Stimulated activated naive CD4-positive, alpha-beta T cell treated with Interleukin-2 at 50 U/mL for 16 hours (primary cell): ENCODE results near the gene BMP8B.
"Not testable (repeated sequence)": the region's sequence is repeated elsewhere in the genome, so short reads cannot be mapped to it uniquely, and the experiment has no call there.

Experiments
- DNase-seq: peaks from one replicate; lab custom pipeline; 2025; lab: John Stamatoyannopoulos, UW

Gene BMP8B, protein sequence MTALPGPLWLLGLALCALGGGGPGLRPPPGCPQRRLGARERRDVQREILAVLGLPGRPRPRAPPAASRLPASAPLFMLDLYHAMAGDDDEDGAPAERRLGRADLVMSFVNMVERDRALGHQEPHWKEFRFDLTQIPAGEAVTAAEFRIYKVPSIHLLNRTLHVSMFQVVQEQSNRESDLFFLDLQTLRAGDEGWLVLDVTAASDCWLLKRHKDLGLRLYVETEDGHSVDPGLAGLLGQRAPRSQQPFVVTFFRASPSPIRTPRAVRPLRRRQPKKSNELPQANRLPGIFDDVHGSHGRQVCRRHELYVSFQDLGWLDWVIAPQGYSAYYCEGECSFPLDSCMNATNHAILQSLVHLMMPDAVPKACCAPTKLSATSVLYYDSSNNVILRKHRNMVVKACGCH

DNA sequence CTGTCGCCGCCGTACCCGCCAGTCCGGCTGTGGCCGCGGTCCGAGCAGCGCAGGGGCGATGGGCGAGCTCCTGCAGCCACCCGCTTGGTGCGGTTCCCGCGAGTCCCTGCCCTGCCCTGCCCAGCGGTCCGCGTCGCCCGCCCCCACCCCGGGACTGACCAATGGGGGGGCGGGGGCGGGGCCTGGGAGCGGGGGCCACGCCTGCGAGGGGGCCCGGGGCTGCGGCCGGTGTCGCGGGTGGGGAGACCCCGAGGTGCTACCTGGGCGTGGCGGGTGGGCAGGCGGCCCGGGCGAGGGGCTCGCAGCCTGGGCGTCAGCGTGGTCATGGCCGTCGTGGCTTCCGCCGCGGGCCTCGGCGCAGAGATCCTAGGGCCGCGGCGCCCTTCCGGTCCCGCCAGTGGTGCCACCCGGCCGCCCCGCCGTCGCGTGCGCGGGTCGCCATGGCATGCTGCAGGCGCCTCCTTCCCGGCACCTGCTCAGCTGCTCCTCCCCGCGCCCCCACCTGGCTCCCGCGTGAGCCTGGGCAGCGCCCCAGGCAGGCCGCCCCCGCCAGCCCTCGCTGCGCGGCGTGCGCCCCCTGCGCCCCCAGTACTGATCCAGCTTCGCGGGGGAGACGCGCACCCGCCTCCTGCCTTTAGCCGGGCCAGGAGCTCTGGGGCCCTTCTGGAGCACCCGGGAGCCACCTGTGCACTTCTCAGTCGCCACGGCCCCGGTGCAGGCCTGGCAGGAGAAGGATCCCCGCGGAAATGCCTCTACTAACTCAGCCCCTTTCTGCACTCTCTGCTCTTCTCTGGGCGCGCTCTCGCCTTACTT lies at the start of gene BMP8B:
Gene BMP8B, minus strand, starts transcription at position 108 of the 813 bp plus-strand sequence. CDS start 380 bp downstream, outside the sequence.
- DNase-seq = peak; percentile 49

DNA sequence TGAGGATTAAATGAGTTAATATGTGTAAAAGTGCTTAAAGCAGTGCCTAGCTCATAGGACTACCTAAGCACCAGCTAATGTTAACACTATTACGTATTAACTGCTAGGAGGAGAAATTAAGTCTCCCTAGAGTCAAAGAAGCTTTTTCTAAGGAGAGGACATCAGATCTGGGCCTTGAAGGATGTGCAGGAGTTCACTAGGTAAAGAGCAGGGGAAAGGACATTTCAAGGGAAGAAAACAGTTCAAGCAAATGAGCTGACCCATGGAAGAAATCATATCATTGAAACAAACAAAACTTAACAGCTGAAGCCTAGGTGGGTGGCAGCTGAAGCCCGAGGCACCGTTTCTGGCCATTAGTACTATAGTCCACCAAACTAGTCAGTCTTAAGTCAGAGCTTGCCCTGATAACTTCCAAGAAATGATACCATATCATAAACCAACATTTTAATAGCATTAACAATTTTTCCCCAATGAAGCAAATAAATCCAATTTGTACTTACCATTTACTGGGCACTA lies 48.0 kb upstream of the BMP8B start:
- DNase-seq = no peak

DNA sequence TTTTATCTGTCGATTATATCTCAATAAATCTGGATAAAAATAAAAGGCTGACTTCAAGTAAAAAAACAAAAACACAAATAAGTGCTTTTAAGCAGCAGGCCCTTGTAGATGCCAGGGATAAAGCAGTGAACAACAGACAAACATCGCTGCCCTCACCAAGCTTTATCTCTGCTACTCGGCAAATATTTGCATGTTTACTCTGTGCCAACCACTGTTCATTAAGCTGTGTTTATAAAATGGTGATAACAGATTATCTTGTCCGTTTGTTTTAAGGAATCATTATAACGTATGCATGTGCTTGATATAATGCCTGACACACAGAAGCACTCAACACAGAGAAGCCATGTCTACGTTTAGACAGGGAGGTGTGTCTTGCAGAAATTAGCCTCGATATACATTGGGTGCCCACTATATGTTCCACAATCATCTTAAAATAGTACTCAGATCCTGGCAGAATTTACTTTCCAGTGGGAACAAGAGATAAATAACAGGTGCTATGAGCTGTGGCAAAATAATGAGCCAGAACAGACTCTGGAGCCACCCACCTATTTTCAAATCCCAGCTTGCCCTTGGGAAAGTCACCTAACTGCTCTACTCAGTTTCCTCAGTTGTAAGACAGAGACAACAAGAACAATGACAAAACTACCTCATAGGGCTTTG lies 47.4 kb upstream of the BMP8B start:
- no peak for DNase-seq

DNA sequence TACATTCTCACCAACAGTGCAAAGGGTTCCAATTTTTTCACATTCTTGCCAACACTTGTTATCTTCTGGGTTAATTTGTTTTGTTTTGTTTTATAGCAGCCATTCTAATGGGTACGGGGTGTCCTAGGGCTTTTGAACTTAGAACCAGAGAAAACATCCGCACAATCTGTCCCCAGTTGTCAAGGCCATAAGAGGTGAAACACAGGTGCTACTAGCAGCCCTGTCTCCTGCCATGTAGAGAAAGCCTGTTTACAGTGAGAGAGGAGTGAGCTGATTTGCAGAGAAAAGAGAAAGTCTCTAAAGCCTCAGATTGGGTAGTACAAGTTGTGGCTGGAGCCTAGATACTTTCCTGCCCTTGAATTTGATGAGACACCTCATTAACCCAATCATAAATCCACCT lies 46.4 kb upstream of the BMP8B start:
- DNase-seq = no peak

DNA sequence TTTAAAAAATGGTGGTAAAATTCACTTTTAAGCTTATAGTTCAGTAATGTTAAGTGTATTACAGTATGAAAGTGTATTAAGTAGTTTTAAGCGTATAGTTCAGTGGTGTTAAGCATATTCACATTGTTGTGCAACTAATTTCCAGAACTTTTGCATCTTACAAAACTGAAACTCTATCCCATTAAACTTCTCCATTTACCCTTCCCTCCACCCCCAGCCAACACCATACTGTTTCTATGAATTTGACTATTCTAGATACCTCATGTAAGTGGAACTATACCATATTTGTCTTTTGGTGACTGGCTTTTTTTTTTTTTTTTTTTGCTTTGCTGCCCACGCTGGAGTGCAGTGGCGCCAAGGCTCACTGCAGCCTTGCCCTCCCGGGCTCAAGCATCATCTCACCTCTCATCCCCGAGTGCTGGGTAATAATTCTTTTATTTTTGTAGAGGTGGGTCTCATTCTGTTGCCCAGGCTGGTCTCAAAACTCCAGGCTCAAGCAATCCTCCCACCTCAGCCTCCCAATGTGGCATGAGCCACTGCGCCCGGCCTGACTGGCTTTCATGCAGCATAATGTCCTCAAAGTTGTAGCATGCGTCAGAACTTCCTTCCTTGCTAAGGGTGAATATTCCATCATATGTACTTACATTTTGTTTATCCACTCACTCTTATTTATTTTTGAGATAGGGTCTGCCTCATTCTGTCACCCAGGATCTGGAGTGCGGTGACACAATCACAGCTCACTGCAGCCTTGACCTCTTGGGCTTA lies 45.1 kb upstream of the BMP8B start:
- DNase-seq = no peak

DNA sequence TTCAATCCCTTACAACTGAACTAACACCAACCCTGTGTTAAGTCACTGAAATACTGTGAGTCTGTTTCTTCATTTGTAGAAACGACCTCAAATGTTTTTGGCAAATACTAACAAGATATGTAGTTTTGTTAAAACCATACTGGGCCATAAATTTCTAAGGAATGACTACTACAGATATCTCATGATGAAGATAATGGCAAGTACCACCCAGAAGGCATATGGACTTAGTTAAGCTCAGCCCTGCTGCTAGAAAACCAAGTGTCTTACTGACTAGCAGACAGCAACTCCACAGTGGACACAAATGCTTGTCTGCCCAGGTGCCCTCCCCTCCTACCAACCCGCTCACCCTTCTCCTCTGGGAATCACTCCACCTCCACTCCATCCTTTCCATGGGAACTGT lies 44.5 kb upstream of the BMP8B start:
- no peak for DNase-seq

DNA sequence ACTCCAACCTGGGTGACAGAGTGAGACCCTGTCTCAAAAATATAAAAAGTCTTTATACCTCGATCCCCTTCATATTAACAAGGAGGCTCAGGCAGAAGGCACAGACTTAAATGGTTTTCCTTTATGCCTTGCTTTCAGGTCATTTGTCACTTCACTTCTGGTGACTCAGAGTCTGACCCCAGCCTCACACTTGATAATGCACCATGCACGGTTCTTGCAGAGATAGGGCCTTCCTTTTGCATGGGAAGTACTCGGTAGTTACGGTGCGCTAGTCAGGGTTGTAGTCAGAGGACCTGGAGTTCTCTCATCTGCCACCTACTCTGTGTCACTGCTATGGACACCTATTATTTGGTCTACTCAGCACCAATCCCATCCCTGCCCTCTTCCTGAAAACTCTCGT lies 43.6 kb upstream of the BMP8B start:
- DNase-seq = no peak

DNA sequence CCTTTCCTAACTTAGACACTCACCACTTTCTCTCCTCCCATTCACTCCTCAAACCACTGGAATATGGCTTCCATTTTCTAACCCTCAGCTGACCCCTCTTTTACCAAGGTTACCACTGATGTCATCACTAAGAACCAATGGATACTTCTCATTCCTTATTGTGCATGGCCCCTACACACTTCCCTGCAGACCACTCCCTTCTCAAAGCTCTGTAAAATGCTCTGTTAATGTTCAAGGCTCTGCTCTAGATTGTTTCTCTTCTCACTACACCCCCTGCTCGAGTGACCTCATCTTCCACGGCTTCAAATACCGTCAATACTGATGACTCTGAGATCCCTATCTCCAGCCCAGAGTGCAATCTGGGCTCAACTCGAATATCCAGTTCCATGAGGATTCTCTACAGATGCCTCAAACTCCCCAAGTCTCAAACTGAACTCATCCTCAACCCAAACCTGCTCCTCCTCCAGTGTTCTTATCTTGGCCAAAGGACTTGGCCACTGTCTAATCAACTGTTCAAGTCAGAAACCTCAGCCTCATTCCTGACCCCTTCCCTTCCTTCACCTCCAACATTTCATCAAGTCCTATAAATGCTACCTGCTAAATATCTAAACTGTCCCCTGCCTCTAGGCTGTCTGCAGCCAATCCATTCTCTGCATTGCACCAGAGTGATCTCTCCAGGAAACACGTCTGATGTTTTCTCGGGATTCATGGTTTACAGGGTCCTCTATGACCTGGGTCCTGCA lies 41.3 kb upstream of the BMP8B start:
- no peak for DNase-seq

DNA sequence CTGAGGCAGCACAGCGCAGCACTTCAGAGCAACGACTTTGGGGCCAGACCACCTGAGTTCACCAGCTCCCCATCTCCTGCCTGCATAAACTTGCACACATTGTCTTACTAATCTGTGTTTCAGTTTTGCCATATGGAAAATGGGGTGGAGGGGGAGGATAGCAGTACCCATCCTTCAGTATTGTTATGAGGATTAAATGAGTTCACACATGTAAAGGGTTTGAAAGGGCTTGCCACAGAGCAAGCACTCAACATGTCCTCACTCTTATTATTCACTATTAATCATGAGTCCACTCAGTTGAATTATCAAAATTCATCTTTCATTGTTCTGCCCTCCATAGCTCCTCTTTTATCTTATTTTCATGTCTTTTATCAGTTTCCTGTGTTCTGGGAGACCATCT lies 40.1 kb upstream of the BMP8B start:
- no peak for DNase-seq

DNA sequence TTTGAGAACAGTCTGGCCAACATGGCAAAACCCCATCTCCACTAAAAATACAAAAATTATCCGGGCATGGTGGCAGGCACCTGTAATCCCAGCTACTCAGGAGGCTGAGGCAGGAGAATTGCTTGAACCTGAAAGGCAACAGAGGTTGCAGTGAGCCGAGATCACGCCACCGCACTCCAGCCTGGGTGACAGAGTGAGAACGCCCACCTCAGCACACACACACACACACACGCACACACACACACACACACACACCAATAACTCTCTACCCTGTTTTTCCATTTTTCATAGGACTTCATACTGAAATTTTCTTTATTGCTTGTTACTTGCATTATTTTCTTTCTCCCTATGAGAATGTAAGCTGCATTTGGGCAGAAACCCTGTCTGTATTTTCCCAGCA lies 39.6 kb upstream of the BMP8B start:
- not testable (repeated sequence) for DNase-seq

DNA sequence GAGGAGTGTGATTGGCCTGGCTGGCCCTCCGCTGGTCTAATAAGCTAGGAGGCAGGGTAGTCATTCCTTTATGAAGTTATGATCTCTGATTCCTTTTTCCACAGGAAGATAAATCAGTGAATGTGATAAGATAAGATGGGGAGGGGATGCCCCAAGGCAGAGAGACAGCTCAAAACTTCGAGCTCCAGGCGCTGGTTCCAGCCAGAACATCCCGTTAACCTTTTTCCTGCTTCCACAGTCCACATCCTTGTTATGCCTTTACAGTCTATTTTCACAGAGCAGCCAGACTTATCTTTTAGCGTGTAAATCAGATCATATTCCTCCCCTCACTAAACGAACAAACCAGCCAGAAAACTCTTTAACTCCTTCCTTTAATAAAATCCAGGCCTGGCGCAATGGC lies 38.5 kb upstream of the BMP8B start:
- no peak for DNase-seq

DNA sequence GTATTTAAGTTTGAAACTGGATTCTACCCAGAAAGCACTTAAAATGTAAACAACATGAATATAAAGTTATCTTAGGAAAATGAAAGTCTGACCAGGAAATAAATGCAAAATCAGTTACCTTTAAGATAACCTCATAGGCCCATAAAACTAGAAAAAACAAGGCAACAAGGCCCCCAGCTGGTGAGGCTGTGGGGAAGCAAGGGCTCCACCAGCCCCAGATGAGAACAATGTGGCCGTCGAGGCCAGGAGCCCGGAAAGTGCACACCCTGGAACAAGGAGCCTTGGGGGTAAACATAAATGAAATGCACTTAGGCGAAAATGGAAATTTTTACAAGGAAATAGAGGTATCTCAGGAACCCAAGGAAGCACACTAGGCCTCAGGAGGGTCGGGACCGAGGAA lies 37.9 kb upstream of the BMP8B start:
- DNase-seq = no peak

DNA sequence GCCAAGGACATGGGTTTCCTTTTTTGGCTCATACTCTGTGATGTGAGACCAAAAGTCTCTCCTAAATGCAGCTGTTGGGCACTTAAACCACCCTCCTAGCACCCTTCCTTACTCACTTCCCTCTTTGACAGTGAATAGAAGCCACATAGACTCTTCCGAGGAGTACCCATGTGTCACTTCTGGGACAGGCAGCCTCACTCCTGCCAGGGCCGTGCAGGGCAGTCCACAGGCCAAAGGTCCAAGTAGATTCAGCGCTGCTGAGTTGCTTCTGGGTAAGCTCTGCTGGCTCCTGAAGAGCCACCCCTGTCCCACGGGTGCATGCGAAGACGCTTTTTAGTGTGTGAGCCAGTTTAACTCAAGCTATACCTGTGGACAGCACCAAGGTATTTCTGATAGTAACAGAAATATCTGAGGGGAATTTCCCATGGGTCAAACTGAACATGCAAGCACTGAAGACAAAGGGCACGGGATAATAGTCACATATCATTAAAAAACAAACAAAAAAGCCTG lies 36.8 kb upstream of the BMP8B start:
- DNase-seq = no peak

DNA sequence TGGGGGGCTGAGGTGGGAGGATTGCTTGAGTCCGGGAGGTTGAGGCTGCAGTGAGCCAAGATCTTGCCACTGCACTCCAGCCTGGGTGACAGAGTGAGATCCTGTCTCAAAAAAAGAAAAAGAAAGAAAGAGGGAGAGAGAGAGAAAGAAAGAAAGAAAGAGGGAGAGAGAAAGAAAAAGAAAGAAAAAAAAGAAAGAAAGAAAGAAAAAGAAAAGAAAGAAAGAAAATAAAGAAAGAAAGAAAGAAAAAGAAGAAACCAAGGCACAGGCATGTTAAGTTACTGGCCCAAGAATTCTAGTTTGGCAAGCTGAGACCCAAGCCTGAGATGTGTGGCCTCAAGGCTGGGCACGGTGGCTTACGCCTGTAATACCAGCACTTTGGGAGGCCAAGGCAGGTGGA lies 34.8 kb upstream of the BMP8B start:
- DNase-seq = not testable (repeated sequence)

DNA sequence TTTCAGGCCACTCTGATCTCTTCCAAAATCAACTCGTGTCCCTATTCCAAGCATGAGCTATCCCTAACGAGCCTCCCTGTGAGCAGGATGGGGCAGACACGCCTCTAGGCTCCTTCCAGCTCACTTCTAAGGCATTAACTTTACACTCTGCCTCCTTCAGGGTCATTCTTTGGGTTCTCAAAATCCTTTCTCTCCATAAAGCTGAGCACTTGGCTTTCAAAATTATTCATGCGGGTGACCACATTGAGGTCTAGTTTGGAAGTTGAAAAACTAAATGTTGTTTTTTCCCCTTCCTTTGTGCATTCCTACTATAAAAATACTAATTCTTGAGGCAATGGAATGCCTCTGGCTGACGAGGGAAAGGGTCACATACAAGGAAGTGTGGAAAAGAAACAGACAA lies 33.5 kb upstream of the BMP8B start:
- DNase-seq = no peak

DNA sequence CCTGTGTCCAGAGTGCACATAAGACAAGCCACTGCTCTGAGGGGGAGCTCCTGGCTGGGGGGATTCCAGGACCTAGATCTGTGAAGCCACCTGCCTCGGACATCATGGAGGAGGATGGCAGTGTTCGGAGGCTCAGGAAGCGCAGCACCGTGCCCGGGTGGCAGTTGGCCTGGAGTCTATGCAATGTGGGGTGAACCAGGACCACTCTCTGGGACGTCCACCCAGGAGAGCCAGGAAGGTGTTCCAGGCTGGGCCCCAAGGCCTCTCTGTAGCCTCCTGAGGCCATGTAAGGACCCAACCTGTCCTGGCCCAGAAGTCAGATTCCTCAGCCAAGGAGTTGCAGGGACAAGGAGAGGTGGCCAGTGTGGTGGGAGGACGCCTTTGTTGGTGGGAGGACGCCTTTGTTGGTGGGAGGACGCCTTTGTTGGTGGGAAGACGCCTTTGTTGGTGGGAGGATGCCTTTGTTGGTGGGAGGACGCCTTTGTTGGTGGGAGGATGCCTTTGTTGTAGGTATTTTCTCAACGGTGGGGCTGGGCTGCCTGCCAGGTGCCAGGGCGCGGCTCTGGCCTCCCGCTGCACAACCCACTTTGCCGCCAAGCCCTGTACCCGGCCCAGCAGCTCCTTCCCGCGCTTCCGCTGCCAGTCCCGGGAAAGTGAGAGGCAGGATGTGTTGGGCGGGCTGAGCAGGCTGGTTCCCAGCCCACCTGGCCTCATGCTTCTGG lies 30.6 kb upstream of the BMP8B start:
- no peak for DNase-seq

DNA sequence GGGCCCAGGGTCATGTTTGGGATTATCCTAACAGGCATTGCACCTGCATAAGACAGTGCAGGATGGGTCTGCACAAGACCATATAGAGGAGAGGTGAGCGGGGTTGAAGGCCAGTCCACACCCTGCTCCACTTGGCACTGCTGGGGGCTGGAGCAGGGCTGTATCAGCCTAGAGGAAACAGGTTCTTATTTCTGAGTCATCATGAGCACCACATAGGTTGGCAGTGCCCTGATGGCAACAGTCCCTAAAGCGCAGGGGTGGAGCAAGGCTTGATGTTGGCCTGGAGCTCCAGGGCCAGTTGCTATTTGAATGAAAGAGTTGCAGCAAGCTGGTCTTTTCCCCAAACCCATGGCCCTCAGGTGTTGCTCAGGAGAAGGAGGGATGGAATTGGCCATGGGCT lies 29.8 kb upstream of the BMP8B start:
- DNase-seq = no peak

DNA sequence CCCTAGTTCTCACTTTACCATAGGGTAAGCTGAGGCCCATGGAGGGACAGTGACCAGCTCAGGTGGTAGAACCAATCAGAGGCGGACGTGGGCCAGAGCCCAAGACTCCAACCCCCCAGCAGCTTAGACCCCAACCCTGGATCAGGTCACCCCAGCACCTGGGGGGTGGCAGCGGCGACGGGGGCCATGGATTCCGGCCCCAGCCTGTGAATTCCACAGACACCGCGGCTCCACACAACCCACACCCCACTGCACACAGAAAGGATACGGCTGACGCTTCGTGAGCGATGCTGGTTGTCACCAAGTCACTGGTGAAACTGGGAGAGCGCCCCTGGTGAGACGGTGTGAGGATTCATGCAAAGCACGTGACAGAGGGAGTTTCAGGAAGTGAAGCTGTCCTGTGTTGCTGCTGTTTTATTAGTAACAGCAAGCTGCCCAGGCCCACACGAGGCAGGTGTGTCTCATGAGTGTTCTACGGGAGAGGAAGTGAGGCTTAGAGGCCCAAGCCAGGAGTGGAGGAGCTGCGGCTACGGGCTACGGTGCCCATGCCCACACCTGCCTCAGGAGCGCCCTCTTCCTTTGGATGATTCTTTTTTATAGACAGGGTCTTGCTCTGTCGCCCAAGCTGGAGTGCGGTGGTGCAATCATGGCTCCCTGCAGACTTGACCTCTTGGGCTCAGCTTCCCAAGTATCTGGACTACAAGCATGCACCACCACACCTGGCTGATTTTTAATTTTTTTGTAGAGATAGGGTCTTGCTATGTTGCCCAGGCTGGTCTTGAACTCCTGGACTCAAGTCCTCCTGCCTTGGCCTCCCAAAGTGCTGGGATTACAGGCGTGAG lies 28.6 kb upstream of the BMP8B start:
- peak; percentile 73 for DNase-seq

DNA sequence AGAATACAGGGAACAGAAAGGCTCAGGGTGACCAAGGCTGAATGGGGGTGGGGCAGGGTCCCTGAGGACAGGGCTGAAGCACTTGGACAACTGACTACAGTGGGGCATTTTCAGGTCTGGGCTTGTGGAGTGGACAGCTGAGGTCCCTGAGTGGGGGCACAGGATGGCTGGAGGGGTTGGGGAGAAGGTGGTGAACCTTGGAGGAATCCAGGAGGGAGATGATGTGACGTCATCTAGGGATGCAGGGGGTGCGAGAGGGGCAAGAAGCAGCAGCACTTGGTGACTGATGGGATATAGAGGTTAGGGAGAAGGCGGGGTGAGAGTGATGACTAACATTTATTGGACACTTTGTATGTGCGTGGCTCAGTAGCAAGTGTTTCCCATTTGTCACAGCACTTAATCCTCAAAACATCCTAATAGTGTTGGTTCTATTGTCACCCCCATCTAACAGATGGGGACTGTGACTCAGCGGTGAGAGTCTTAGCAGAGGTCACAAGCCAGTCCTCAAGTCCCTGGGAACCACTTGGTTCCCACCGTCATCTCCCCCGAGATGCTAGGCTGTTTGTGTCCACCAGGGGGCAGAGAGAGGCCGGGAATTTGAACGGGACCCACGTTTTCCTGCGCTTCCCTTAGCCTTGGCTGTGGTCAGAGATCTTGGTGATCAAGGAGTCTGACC lies 27.9 kb upstream of the BMP8B start:
- DNase-seq = peak; percentile 54
